ENCODE measurements around the gene IL7R.

DNA sequence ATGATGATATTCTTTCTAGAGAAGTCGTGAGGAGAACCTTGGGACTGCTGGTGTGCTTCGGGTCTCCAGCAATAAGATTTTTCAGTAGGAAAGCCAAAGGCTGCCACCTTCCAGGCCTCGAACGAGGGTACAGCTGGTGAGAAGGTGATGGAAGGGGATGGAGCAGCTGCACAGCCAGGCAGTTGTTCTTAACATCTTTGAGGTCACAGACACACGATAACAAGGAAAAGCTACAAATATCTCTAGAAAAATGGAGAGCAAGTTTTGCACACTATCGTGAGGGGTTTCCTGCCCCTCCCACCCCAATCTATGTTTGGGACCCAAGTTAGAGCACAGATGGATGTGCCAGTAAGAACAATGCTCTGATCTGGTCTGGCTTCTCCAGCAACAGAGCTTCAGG is 6.8 kb upstream of the IL7R start:
- no peak for TF ChIP-seq POLR2A (IDR thresholded peaks at IDR 0.05)
- TF ChIP-seq CTCF (IDR thresholded peaks at IDR 0.05): no peak
- no peak for TF ChIP-seq POLR2AphosphoS5 (IDR thresholded peaks at IDR 0.05)

All from breast epithelium (tissue), 3 donors.